Body of pancreas (tissue), 4 donors: ENCODE measurements around the gene TMC1.

Experiments
- CTCF ChIP-seq, 7 experiments: fragments of 450-650 bp in 4 of 7; fragments of 200-600 bp in 3 of 7; sonication (generic) in 3 of 7; IDR thresholded peaks; one replicate each; pipeline ENCODE4 v1.5.1; 2016 to 2019; ENCODE audit warnings: antibody characterized with exemption in 7 of 7
- POLR2A ChIP-seq, 3 donors: fragments of 450-650 bp; IDR thresholded peaks; one replicate each; pipeline ENCODE4 v1.6.1; 2016; ENCODE audit warnings: antibody characterized with exemption in 3 of 3, mild to moderate bottlenecking in 2 of 3

DNA sequence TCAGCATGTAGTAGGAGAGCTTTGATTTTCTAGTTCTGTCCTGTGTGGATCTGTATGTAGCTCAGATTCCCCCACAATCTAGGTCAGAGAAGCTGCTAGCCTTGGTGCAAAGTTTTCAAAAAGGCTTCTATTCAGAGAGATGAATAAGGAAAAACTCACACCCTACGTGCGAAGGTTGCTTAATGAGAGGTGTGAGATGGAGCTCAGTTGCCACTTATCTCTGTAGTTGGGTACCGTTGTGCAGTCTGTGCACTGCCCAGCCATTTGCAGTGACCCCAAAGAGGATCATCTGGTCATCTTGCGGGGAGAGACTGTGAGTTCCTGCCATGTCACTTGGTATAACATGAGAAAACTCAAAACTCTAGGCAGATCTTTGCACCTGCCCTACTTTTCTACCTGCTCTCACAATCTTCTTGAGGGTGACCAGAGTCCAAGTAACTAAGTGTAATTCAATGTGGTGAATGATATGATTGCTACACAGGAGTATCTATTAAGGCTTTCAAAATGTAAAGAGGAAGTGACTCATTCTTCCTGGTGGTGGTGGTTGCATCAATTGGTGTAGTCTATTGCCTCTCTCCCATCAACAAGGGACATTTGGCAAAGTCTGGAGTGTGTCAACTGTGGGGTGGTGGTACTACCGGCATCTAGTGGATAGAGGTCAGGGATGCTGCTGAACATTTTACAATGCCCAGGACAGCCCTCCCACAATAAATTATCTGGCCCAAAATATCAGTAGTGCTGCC lies 65.2 kb downstream of the TMC1 start:
- TF ChIP-seq CTCF (IDR thresholded peaks at IDR 0.05) (no peak), POLR2A (IDR thresholded peaks at IDR 0.05) (no peak)
